GM12878 (cell line): ENCODE measurements around the gene CAND1. TPM values are rescaled to one million over a fixed set of nuclear protein-coding genes. Genes with fewer than 3 reads are reported as not detected.
A peak's percentile ranks its signal among the peaks of the same experiment; 100 is the strongest.

ENCODE experiments used
- CTCF ChIP-seq, 3 experiments: IDR thresholded peaks in 2 of 3; conservative IDR thresholded peaks in 1 of 3; 2 replicates each; pipeline ENCODE4 v1.5.1; 2011; ENCODE audit warnings: low read depth in 3 of 3, low read length in 3 of 3, mild to moderate bottlenecking in 3 of 3, control low read depth in 2 of 3, moderate library complexity in 2 of 3, inconsistent platforms in 1 of 3, mixed read lengths in 1 of 3; ENCODE audit not compliant: control insufficient read depth in 2 of 3, insufficient read depth in 1 of 3; ENCODE audit errors: extremely low read depth in 1 of 3
- EED ChIP-seq: sonication (generic); IDR thresholded peaks from 2 replicates; pipeline ENCODE4 v1.6.1; 2016; ENCODE audit warnings: antibody characterized with exemption, low read depth
- EGR1 ChIP-seq, 2 experiments: IDR thresholded peaks; 1 replicate in 1 of 2; 2 replicates in 1 of 2; pipeline ENCODE4 v1.6.1; 2011 to 2012; ENCODE audit warnings: low read depth in 2 of 2, low read length in 2 of 2, borderline replicate concordance in 1 of 2, mild to moderate bottlenecking in 1 of 2, moderate library complexity in 1 of 2
- GATAD2B ChIP-seq: fragments of 450-650 bp; conservative IDR thresholded peaks from 2 replicates; pipeline ENCODE4 v1.6.1; 2017; ENCODE audit warnings: low read depth, mild to moderate bottlenecking, moderate library complexity
- IKZF1 ChIP-seq: fragments of 450-650 bp; conservative IDR thresholded peaks from 2 replicates; pipeline ENCODE4 v1.6.1; 2017; ENCODE audit warnings: antibody characterized with exemption, mild to moderate bottlenecking
- MXI1 ChIP-seq: fragments of 150-350 bp; IDR thresholded peaks from 2 replicates; pipeline ENCODE4 v1.6.1; 2011; ENCODE audit warnings: low read depth, mild to moderate bottlenecking, inconsistent platforms, low read length, improper control_type of control experiment
- NBN ChIP-seq: fragments of 450-650 bp; IDR thresholded peaks from 2 replicates; pipeline ENCODE4 v1.6.1; 2016
- NFYB ChIP-seq: IDR thresholded peaks from 2 replicates; pipeline ENCODE4 v1.6.1; 2011; ENCODE audit warnings: low read depth, mild to moderate bottlenecking, low read length, improper control_type of control experiment, moderate library complexity; ENCODE audit not compliant: insufficient read depth
- NR2F1 ChIP-seq: fragments of 450-650 bp; conservative IDR thresholded peaks from 2 replicates; pipeline ENCODE4 v1.6.1; 2017; ENCODE audit warnings: mild to moderate bottlenecking
- PML ChIP-seq: IDR thresholded peaks from 2 replicates; pipeline ENCODE4 v1.6.1; 2012; ENCODE audit warnings: low read length, inconsistent platforms
- PRDM15 ChIP-seq: fragments of 450-650 bp; formaldehyde crosslinking; IDR thresholded peaks from 2 replicates; pipeline ENCODE4 v1.4.0; 2020; ENCODE audit warnings: mild to moderate bottlenecking, moderate library complexity
- SIN3A ChIP-seq: IDR thresholded peaks from 2 replicates; pipeline ENCODE4 v1.6.1; 2012; ENCODE audit warnings: low read depth, low read length, improper control_type of control experiment
- SMAD5 ChIP-seq: IDR thresholded peaks from 2 replicates; pipeline ENCODE4 v1.6.1; 2016; ENCODE audit warnings: antibody characterized with exemption, low read depth
- SP1 ChIP-seq: IDR thresholded peaks from one replicate; pipeline ENCODE4 v1.6.1; 2011; ENCODE audit warnings: low read depth, low read length
- SRF ChIP-seq, 2 experiments: IDR thresholded peaks; 2 replicates each; pipeline ENCODE4 v1.6.1; 2011; ENCODE audit warnings: low read depth in 2 of 2, low read length in 2 of 2, mild to moderate bottlenecking in 1 of 2, moderate library complexity in 1 of 2
- STAT1 ChIP-seq: fragments of 450-650 bp; conservative IDR thresholded peaks from 2 replicates; pipeline ENCODE4 v1.6.1; 2014; ENCODE audit warnings: antibody characterized with exemption, mild to moderate bottlenecking
- STAT3 ChIP-seq: IDR thresholded peaks from 2 replicates; pipeline ENCODE4 v1.6.1; 2011; ENCODE audit warnings: low read depth, low read length, improper control_type of control experiment
- polyA plus RNA-seq, 11 experiments: library from polyadenylated mRNA; depleted of rRNA in 4 of 11; unstranded in 6 of 11; stranded (reverse) in 5 of 11; fragments of >200 nt; fragmentation: Nextera tagmentation in 4 of 11; fragmentation: Illumina TruSeq in 1 of 11; extraction: Ambion mirVana in 4 of 11; extraction: Trizol in 1 of 11; gene quantifications; 1 replicate in 1 of 11; 2 replicates in 10 of 11; pipeline versions ENCODE4 v1.2.1 to v1.2.3, GENCODE V29; 2011 to 2016; ENCODE audit warnings: inconsistent platforms in 2 of 11, missing spikeins in 2 of 11, low read depth in 1 of 11
- total RNA-seq, 4 experiments: library from RNA; depleted of rRNA in 3 of 4; stranded (reverse); fragments of >200 nt in 3 of 4; fragmentation: Illumina TruSeq in 1 of 4; extraction: Trizol in 1 of 4; gene quantifications; 2 replicates each; pipeline versions ENCODE4 v1.2.1 to v1.2.3, GENCODE V29; 2013 to 2021
- TF ChIP-seq, protein P1 (sequence below): IDR thresholded peaks from 2 replicates; pipeline ENCODE4 v1.6.1; 2011; ENCODE audit warnings: low read depth, low read length, improper control_type of control experiment, borderline replicate concordance
- TF ChIP-seq, protein P2 (sequence below): fragments of 450-650 bp; IDR thresholded peaks from 2 replicates; pipeline ENCODE4 v1.6.1; 2017; ENCODE audit warnings: mild to moderate bottlenecking, low read depth, inconsistent platforms; ENCODE audit not compliant: poor library complexity, severe bottlenecking

The CAND1 gene
- total and polyA plus RNA-seq, 10 of the 15 experiments (the other 5 are each of a cell fraction or from before 2014, with no cell fraction given) = 34.5 to 213 (median 96.0) TPM

DNA sequence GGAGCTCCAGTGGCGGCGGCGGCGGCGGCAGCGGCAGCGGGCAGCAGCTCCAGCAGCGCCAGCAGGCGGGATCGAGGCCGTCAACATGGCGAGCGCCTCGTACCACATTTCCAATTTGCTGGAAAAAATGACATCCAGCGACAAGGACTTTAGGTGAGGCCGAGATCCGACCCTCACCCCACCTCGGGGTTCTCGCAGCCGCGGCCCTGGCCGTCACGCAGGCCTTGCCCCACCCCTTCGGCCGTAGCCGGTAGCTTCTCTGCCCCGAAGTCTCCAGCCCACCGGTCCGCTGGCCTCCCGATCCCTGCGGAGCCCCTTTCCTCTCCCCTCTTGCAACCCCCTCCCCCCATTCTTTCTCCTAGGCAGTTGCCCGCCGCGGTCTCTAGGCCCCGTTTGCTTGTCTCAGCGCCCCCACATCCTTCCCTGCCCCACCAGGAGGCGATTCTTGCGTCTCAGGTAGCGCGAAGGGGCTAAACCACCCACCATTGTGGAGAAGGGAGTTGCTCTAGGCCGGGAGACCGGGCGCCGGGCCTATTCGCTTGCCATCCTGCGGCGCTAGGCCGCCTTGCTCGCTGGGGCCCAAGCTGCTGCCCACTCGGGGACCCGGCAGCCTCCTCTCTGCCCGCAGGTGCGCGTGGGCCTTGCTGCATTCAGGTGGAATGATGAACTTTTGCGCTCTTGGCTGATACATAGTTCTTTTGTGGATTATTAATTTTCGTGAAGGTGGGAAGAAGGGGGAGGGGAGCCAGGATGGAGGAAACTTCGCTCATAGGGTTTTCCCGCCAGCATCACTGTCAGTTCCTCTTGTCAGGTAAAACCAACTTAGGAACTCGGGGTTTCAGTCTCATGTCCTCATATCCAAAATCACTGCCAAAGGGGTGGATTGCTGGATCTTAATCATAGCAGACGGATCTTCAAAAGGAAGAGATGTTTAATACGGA is 745 bp downstream of the CAND1 start (continued):
- TF ChIP-seq, protein P1, sequence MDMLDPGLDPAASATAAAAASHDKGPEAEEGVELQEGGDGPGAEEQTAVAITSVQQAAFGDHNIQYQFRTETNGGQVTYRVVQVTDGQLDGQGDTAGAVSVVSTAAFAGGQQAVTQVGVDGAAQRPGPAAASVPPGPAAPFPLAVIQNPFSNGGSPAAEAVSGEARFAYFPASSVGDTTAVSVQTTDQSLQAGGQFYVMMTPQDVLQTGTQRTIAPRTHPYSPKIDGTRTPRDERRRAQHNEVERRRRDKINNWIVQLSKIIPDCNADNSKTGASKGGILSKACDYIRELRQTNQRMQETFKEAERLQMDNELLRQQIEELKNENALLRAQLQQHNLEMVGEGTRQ = no peak
- no peak for TF ChIP-seq EGR1 (IDR thresholded peaks at IDR 0.05; ENCODE audit: borderline replicate concordance in 1 of 2, low read depth in 2 of 2, low read length in 2 of 2)
- TF ChIP-seq NBN = no peak
- TF ChIP-seq PRDM15 (CRISPR knock-in tag) = no peak
- TF ChIP-seq IKZF1 = peak; percentile 26; the same call in 1 of the 2 replicates
- no peak for TF ChIP-seq NFYB
- no peak for TF ChIP-seq STAT3
- TF ChIP-seq, protein P2, sequence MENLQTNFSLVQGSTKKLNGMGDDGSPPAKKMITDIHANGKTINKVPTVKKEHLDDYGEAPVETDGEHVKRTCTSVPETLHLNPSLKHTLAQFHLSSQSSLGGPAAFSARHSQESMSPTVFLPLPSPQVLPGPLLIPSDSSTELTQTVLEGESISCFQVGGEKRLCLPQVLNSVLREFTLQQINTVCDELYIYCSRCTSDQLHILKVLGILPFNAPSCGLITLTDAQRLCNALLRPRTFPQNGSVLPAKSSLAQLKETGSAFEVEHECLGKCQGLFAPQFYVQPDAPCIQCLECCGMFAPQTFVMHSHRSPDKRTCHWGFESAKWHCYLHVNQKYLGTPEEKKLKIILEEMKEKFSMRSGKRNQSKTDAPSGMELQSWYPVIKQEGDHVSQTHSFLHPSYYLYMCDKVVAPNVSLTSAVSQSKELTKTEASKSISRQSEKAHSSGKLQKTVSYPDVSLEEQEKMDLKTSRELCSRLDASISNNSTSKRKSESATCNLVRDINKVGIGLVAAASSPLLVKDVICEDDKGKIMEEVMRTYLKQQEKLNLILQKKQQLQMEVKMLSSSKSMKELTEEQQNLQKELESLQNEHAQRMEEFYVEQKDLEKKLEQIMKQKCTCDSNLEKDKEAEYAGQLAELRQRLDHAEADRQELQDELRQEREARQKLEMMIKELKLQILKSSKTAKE = no peak
- TF ChIP-seq MXI1 = peak; percentile 63
- no peak for TF ChIP-seq NR2F1
- 0 out of 2 replicates have a peak, but pooled peaks have one; percentile 22 for TF ChIP-seq SIN3A
- TF ChIP-seq SMAD5 = peak; percentile 35; the same call in 1 of the 2 replicates
- no peak for TF ChIP-seq CTCF (IDR thresholded peaks at IDR 0.05 in 2 of 3, conservative IDR thresholded peaks at IDR 0.05 in 1 of 3; ENCODE audit: control insufficient read depth in 2 of 3, extremely low read depth in 1 of 3, insufficient read depth in 1 of 3, low read depth in 3 of 3, low read length in 3 of 3)
- no peak for TF ChIP-seq PML
- TF ChIP-seq SP1 = no peak
- TF ChIP-seq GATAD2B = peak; percentile 30
- TF ChIP-seq STAT1 = no peak
- no peak for TF ChIP-seq SRF (IDR thresholded peaks at IDR 0.05; ENCODE audit: low read depth in 2 of 2, low read length in 2 of 2)
- peak; percentile 61; the same call in 1 of the 2 replicates for TF ChIP-seq EED
